Gastrocnemius medialis (tissue), 4 donors: ENCODE results near the gene NAA16. TPM values are rescaled to one million over a fixed set of nuclear protein-coding genes. Genes with fewer than 3 reads are reported as not detected.

Experiments used
- ATAC-seq, 2 donors: fragments of 150-250 bp; one replicate each; pipeline ENCODE4 v1.9.1; 2016
- DNase-seq, 2 donors: peaks; one replicate each; pipeline ENCODE4 v3.0.0-alpha.2; 2019
- H3K27ac ChIP-seq, 4 donors: fragments of 200-600 bp; sonication (generic); 1 replicate in 1 of 4; 2 replicates in 3 of 4; pipeline ENCODE4 v1.5.1; 2016 to 2018; ENCODE audit warnings: mild to moderate bottlenecking in 2 of 4, moderate library complexity in 1 of 4
- H3K27me3 ChIP-seq, 3 donors: fragments of 200-600 bp; sonication (generic) in 2 of 3; 1 replicate in 1 of 3; 2 replicates in 2 of 3; pipeline versions ENCODE4 v1.5.1 to v1.6.0; 2016 to 2019; ENCODE audit warnings: mild to moderate bottlenecking in 1 of 3, moderate library complexity in 1 of 3
- H3K36me3 ChIP-seq, 2 donors: fragments of 200-600 bp; sonication (generic) in 1 of 2; one replicate each; pipeline ENCODE4 v1.5.1; 2017 to 2018
- H3K4me1 ChIP-seq, 2 donors: fragments of 200-600 bp; sonication (generic) in 1 of 2; one replicate each; pipeline ENCODE4 v1.5.1; 2016 to 2017; ENCODE audit warnings: mild to moderate bottlenecking in 2 of 2
- H3K4me3 ChIP-seq, 4 donors: fragments of 200-600 bp; sonication (generic) in 3 of 4; 1 replicate in 1 of 4; 2 replicates in 3 of 4; pipeline ENCODE4 v1.5.1; 2016 to 2019; ENCODE audit warnings: mild to moderate bottlenecking in 2 of 4
- H3K9me3 ChIP-seq, 3 donors: fragments of 200-600 bp; sonication (generic) in 2 of 3; 1 replicate in 1 of 3; 2 replicates in 2 of 3; pipeline ENCODE4 v1.5.1; 2016 to 2019
- POLR2A ChIP-seq, 2 donors: fragments of 450-650 bp; IDR thresholded peaks; one replicate each; pipeline ENCODE4 v1.6.1; 2017; ENCODE audit warnings: antibody characterized with exemption in 2 of 2, mild to moderate bottlenecking in 2 of 2, moderate library complexity in 2 of 2
- in situ Hi-C, 4 donors: fragments of 200-750 bp; cut with MboI; loops; one replicate each; pipeline versions ENCODE4 v1.15.0 to v1.8.0; 2017; ENCODE audit warnings: low sequenced_read_pairs in 4 of 4
- intact Hi-C: fragments of 100-400 bp; cut with DNase I; formaldehyde crosslinking; loops from one replicate; pipeline ENCODE4 v1.15.1; 2023; ENCODE audit warnings: low total_unique reads
- total RNA-seq, 4 donors: library from RNA; depleted of rRNA; stranded (reverse); fragments of >200 nt; gene quantifications; one replicate each; pipeline versions ENCODE4 v1.1.0 to v1.2.3, GENCODE V29; 2016
- TF ChIP-seq, protein P1 (sequence below), 5 experiments: fragments of 450-650 bp in 3 of 5; fragments of 200-600 bp in 2 of 5; sonication (generic) in 2 of 5; IDR thresholded peaks in 4 of 5; conservative IDR thresholded peaks in 1 of 5; 1 replicate in 4 of 5; 2 replicates in 1 of 5; pipeline ENCODE4 v1.5.1; 2016 to 2019; ENCODE audit warnings: antibody characterized with exemption in 5 of 5, mild to moderate bottlenecking in 3 of 5, moderate library complexity in 3 of 5

Gene NAA16
- total RNA-seq, 4 donors from 2014 or later: 8.2 to 30.5 (median 11.6) TPM

DNA sequence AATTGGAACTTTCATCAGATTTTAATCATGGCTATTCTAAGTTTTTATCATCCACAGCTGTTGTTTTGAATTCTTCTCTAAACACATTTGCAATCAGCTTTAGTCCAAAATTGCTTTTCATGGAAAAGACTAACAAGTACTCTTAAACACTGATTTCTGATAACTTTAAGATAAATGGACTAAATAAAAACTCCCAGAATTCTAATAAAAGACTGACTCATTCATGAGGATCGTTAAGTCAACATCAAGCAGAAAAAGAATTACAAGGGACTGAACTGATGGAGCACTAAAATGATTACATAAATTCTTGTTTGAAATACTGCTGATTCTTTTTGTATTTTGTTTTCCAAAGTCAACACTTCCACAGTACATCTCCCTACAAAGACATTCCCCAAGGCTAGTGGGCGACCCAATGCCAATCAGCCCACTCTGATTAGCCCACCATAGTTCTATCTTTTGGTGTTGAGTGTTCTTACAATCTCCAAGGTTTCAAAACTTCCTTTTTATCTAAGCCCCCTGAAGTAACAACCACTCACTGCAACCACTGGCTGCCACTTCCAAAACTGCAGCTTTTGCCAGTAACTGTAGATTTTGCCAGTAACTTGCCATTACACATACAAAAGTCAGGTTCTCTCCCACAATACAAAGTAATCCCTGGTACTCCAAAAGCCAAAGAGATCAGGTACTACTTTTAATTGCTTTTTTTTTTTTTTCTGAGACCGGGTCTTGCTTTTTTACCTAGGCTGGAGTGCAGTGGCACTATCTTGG, 14.0 kb upstream of the NAA16 start:
- no peak overlapping the region for H3K4me3 ChIP-seq
- in situ Hi-C loops (no loop called here), intact Hi-C loops (no loop called here)
- H3K4me1 ChIP-seq: no peaks in the 10 kb centered on the region
- DNase-seq (no peak), ATAC-seq (no peak)
- H3K27me3 ChIP-seq: no peaks in the 10 kb centered on the region
- no peak overlapping the region for H3K27ac ChIP-seq
- TF ChIP-seq POLR2A (IDR thresholded peaks at IDR 0.05): no peak
- TF ChIP-seq, protein P1, sequence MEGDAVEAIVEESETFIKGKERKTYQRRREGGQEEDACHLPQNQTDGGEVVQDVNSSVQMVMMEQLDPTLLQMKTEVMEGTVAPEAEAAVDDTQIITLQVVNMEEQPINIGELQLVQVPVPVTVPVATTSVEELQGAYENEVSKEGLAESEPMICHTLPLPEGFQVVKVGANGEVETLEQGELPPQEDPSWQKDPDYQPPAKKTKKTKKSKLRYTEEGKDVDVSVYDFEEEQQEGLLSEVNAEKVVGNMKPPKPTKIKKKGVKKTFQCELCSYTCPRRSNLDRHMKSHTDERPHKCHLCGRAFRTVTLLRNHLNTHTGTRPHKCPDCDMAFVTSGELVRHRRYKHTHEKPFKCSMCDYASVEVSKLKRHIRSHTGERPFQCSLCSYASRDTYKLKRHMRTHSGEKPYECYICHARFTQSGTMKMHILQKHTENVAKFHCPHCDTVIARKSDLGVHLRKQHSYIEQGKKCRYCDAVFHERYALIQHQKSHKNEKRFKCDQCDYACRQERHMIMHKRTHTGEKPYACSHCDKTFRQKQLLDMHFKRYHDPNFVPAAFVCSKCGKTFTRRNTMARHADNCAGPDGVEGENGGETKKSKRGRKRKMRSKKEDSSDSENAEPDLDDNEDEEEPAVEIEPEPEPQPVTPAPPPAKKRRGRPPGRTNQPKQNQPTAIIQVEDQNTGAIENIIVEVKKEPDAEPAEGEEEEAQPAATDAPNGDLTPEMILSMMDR (IDR thresholded peaks at IDR 0.05 in 4 of 5, conservative IDR thresholded peaks at IDR 0.05 in 1 of 5): no peak
- no peaks in the 10 kb centered on the region for H3K36me3 ChIP-seq
- peaks cover 0 to 4% (median 0%) of the 10 kb centered on the region in 3 donors for H3K9me3 ChIP-seq

DNA sequence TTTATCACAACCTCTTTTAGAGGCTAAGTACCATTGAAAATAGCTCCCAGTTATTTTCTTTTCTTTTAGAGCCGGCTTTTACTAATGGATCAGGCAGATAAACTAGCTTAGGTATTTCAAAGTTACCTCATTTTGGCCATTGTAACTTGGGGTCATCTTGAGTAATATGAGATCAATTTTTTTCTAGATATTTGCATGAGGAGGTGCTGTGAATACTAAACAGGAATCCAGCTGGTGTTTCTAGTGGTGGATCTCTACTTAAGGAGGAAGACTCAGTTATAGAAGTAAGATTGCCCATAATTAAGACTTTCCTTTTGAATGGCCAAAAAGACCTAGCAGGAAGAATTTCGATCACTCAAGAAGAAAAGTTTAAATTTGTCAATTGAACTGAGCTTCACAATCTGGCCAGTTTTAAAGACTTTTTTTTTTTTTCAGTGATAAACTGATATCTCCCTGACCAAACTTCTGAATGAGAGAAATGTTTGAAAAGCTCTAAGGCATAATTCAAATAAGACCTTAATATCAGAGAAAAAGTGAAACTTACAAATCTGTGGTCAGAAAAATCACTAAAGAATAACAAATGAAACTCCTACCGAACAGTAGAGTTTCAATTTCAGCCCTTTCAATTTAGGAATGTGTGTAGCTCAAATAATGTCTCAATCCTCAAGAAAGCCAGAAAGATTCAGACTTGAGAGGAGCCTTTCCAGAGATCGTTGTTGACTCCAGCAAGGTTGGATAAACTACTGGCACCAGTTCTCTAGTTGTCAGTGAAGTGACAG, 11.6 kb upstream of the NAA16 start:
- Histone ChIP-seq H3K9me3 (no peaks in the 10 kb centered on the region), H3K4me3 (no peak overlapping the region), H3K4me1 (no peaks in the 10 kb centered on the region), H3K36me3 (no peaks in the 10 kb centered on the region), H3K27ac (no peak overlapping the region), H3K27me3 (no peaks in the 10 kb centered on the region)
- no peak for DNase-seq
- intact Hi-C loops: no loop called here
- in situ Hi-C loops: no loop called here
- TF ChIP-seq POLR2A (IDR thresholded peaks at IDR 0.05): no peak
- TF ChIP-seq, protein P1 (IDR thresholded peaks at IDR 0.05 in 4 of 5, conservative IDR thresholded peaks at IDR 0.05 in 1 of 5): no peak
- no peak for ATAC-seq

DNA sequence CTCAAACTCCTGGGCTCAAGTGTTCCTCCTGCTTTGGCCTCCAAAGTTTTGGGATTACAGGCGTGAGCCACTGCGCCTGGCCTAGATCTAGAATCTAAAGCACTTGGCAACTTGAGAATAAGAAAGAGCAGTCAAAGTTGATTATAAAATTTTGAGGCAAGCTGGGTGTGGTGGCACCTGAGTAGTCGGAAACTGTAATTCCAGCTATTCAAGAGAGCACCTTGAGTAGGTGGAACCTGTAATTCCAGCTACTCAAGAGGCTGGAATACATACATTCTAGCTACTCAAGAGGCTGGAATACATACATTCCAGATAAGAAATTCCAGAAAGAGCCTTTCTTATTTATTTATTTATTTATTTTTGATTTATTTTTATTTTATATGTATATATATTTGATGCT, 8.3 kb upstream of the NAA16 start:
- H3K4me1 ChIP-seq: no peaks in the 10 kb centered on the region
- in situ Hi-C loops: no loop called here
- TF ChIP-seq, protein P1 (IDR thresholded peaks at IDR 0.05 in 4 of 5, conservative IDR thresholded peaks at IDR 0.05 in 1 of 5): no peak
- no peak for TF ChIP-seq POLR2A (IDR thresholded peaks at IDR 0.05)
- no peak for ATAC-seq
- H3K27me3 ChIP-seq: no peaks in the 10 kb centered on the region
- intact Hi-C loops: no loop called here
- H3K36me3 ChIP-seq: no peaks in the 10 kb centered on the region
- DNase-seq: no peak
- no peak overlapping the region for H3K27ac ChIP-seq
- H3K4me3 ChIP-seq: no peak overlapping the region
- no peaks in the 10 kb centered on the region for H3K9me3 ChIP-seq

DNA sequence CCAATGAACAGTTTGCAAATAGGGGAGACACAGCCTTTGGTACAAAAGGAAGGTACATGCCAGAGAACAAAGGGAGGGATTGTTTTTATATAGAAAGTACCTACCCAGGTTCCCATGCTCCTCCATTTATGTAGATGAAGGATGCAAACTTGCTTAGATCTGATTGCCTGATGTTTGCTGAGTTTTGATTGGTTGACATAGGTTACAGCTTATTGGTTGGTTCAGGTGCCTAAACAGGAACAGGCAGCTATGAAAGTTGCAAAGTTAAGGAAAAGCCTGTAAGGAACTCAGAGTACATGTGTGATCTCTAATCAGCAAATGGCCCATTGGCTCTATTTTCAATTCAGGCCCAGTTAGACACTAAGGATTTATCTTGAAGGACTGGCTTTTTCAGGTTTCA, 6.5 kb upstream of the NAA16 start:
- no peak for TF ChIP-seq POLR2A (IDR thresholded peaks at IDR 0.05)
- TF ChIP-seq, protein P1 (IDR thresholded peaks at IDR 0.05 in 4 of 5, conservative IDR thresholded peaks at IDR 0.05 in 1 of 5): no peak
- no peaks in the 10 kb centered on the region for H3K27me3 ChIP-seq
- H3K4me3 ChIP-seq: no peak overlapping the region
- H3K4me1 ChIP-seq: no peaks in the 10 kb centered on the region
- H3K36me3 ChIP-seq: no peaks in the 10 kb centered on the region
- H3K27ac ChIP-seq: no peak overlapping the region
- no peaks in the 10 kb centered on the region for H3K9me3 ChIP-seq
- ATAC-seq (no peak), DNase-seq (no peak)
- in situ Hi-C loops (no loop called here), intact Hi-C loops (no loop called here)
